ENCODE data around the gene CBL. TPM values are rescaled to one million over a fixed set of nuclear protein-coding genes. Genes with fewer than 3 reads are reported as not detected.

CBL gene
- total and polyA plus RNA-seq, 9 donors: 3.6 to 17.9 (median 12.3) TPM

DNA sequence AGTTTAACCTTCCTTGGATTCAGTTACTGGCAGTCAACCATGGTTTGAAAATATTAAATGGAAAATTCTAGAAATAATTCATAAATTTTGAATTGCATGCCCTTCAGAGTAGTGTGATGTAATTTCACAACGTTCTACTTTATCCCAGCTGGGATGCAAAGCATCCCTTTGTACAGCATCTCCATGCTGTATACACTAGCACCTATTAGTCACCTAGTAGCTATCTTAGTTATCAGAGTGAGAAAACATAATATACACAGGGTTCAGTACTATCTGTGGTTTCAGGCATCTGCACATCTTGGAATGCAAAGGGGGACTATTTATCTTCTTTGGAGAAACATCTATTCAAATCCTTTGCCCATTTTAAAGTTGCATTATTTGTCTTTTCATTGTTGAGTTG is 30.8 kb downstream of the CBL start:
- intact Hi-C loops (cut with DNase I): no loop called here
- no peak for DNase-seq
- Histone ChIP-seq H3K4me1 (ENCODE audit: insufficient read depth) (no peaks in the 10 kb centered on the region), H3K27ac (no peak overlapping the region), H3K4me3 (no peak overlapping the region), H3K36me3 (no peaks in the 10 kb centered on the region), H3K27me3 (no peaks in the 10 kb centered on the region), H3K9me3 (no peaks in the 10 kb centered on the region)
- TF ChIP-seq, protein P1, sequence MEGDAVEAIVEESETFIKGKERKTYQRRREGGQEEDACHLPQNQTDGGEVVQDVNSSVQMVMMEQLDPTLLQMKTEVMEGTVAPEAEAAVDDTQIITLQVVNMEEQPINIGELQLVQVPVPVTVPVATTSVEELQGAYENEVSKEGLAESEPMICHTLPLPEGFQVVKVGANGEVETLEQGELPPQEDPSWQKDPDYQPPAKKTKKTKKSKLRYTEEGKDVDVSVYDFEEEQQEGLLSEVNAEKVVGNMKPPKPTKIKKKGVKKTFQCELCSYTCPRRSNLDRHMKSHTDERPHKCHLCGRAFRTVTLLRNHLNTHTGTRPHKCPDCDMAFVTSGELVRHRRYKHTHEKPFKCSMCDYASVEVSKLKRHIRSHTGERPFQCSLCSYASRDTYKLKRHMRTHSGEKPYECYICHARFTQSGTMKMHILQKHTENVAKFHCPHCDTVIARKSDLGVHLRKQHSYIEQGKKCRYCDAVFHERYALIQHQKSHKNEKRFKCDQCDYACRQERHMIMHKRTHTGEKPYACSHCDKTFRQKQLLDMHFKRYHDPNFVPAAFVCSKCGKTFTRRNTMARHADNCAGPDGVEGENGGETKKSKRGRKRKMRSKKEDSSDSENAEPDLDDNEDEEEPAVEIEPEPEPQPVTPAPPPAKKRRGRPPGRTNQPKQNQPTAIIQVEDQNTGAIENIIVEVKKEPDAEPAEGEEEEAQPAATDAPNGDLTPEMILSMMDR (IDR thresholded peaks at IDR 0.05): no peak
- TF ChIP-seq POLR2A (IDR thresholded peaks at IDR 0.05) (no peak), EP300 (IDR thresholded peaks at IDR 0.05) (no peak)
- WGBS, 3 donors: 43 to 62% (median 57%) methylated on average over 1 of the region's 1 CpG

DNA sequence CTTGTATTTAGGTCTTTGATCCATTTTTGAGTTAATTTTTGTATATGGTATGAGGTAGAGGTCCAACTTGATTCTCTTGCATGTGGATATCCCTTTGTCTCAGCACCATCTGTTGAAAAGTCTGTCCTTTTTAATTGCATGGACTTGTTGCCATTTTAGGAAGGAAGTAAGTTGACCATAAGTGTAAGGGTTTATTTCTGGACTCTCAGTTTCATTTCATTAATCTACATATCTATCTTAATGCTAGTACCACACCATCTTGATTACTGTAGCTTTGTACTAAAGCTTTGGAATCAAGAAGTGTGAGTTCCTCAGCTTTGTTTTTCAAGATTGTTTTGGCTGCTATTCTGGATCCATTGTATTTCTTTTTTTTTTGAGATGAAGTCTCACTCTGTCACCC is 31.4 kb downstream of the CBL start:
- Histone ChIP-seq H3K27me3 (no peaks in the 10 kb centered on the region), H3K27ac (no peak overlapping the region), H3K4me3 (no peak overlapping the region), H3K36me3 (no peaks in the 10 kb centered on the region), H3K4me1 (ENCODE audit: insufficient read depth) (no peaks in the 10 kb centered on the region), H3K9me3 (no peaks in the 10 kb centered on the region)
- intact Hi-C loops (cut with DNase I): no loop called here
- DNase-seq: no peak
- TF ChIP-seq POLR2A (IDR thresholded peaks at IDR 0.05) (no peak), EP300 (IDR thresholded peaks at IDR 0.05) (no peak)
- TF ChIP-seq, protein P1 (IDR thresholded peaks at IDR 0.05): no peak

DNA sequence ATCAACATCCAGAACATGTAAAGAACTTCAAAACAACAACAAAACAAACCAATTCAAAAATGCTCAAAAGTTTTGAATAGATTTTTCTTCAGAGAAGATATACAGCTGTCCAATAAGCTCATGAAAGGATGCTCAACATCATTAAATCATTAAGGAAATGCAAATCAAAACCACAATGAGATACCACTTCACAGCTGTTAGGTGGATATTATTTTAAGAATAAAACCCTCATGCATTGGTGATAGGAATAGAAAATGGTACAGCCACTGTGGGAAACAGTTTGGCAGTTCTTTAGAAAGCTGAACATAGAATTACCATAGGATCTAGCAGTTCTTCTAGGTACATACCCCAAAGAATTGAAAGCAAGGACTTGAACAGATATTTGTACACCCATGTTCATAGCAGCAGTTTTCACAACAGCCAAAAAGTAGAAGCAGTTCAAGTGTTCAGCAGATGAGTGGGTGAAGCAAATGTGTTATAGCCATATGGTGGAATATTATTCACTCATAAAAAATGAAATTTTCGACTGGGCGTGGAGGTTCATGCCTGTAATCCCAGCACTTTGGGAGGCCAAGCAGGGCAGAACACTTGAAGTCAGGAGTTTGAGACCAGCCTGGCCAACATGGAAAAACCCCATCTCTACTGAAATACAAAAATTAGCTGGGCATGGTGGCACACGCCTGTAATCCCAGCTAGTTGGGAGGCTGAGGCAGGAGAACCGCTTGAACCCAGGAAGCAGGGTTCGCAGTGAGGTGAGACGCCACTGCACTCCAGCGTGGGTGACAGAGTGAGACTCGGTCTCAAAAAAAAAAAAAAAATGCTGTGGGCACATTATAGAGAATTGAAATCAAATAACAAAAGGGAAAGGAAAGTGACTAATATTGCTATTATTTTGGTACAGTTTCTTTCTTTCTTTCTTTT is 42.9 kb downstream of the CBL start:
- no peak for DNase-seq
- intact Hi-C loops (cut with DNase I): no loop called here
- Histone ChIP-seq H3K36me3 (no peaks in the 10 kb centered on the region), H3K9me3 (no peaks in the 10 kb centered on the region), H3K4me3 (no peak overlapping the region), H3K27me3 (no peaks in the 10 kb centered on the region), H3K4me1 (ENCODE audit: insufficient read depth) (no peaks in the 10 kb centered on the region), H3K27ac (no peak overlapping the region)
- 93 to 97% (median 97%) methylated on average over 8 of the region's 8 CpGs for WGBS, 3 donors
- no peak for TF ChIP-seq EP300 (IDR thresholded peaks at IDR 0.05)

DNA sequence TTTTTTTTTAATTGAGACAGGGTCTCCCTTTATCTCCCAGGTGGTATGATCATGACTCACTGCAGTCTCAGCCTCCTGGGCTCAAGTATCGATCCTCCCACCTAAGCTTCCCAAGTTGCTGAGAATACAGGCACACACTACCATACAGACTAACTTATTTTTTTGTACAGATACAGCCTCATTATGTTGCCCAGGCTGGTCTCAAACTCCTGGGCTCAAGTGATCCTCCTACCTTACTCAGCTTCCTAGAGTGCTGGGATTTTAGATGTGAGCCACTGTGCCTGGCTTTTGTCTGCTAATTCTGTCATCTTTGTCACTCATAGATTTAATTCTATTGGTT is 43.5 kb downstream of the CBL start:
- WGBS, 3 donors: 65 to 84% (median 69%) methylated on average over 1 of the region's 1 CpG
- no peak for DNase-seq
- no peaks in the 10 kb centered on the region for H3K9me3 ChIP-seq
- no peak overlapping the region for H3K4me3 ChIP-seq
- intact Hi-C loops (cut with DNase I): no loop called here
- no peak for TF ChIP-seq POLR2A (IDR thresholded peaks at IDR 0.05)
- TF ChIP-seq EP300 (IDR thresholded peaks at IDR 0.05): no peak
- TF ChIP-seq, protein P1 (IDR thresholded peaks at IDR 0.05): no peak
- H3K4me1 ChIP-seq (ENCODE audit: insufficient read depth): no peaks in the 10 kb centered on the region
- no peaks in the 10 kb centered on the region for H3K36me3 ChIP-seq
- H3K27me3 ChIP-seq: no peaks in the 10 kb centered on the region
- H3K27ac ChIP-seq: no peak overlapping the region

DNA sequence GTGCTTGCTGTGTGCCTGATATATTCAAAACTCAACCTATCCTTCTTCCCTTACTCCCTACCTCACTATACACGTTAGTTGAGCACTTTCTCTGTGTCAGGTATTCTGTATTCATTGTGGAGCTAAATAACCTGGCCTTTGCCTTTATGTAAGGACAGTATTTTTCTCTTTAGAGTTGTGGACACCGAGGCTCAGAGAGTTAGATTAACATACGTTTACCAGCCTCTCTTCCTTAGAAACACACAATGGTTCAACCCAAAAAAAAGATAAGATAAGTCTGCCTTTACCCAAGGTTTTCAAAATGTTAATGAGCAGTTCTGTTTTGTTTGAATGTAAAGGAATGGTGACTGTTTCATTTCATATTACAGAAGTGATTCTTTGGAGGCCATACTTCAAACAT is 45.0 kb downstream of the CBL start:
- TF ChIP-seq EP300 (IDR thresholded peaks at IDR 0.05): no peak
- TF ChIP-seq, protein P1 (IDR thresholded peaks at IDR 0.05): no peak
- TF ChIP-seq POLR2A (IDR thresholded peaks at IDR 0.05): no peak
- no peak for DNase-seq

More for the DNA sequence above, 45.0 kb downstream of the CBL start:
- intact Hi-C loops (cut with DNase I): no loop called here
- Histone ChIP-seq H3K4me3 (no peak overlapping the region), H3K4me1 (ENCODE audit: insufficient read depth) (no peaks in the 10 kb centered on the region), H3K27me3 (no peaks in the 10 kb centered on the region), H3K9me3 (no peaks in the 10 kb centered on the region), H3K27ac (no peak overlapping the region), H3K36me3 (no peaks in the 10 kb centered on the region)
- WGBS, 3 donors: 70 to 78% (median 77%) methylated on average over 3 of the region's 3 CpGs
